ENCODE measurements around the gene EPHA4. TPM values are rescaled to one million over a fixed set of nuclear protein-coding genes. Genes with fewer than 3 reads are reported as not detected.

Gene EPHA4
- total RNA-seq, 4 donors from 2014 or later: 38.9 to 98.9 (median 68.0) TPM

DNA sequence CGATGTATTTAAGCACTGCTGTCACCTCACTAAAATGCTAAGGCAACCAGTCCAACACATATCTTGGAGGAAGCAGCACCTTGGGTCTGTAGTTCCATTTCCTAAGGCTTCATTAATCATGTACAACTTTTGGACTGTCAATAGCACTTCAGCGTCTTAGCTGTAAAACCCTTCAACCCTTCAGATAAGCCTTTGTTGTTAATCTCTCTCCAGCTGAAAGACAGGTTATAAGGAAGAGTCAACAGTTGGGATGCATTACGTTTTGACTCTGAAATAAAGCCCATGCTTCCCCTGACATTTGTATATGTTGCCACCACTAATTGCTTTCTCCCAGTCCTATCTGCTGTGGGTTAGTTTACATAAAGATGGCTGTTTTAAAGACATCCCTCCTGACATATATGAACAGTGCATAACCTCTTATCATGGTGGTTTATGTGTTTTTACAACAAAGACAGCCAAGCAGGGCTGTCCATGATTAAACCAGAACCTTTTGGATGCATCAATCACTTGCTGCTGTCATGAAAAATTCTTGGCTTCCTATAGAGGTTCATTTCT is 81.5 kb downstream of the EPHA4 start:
- Histone ChIP-seq H3K4me3 (replicated peaks in 1 of 3) (no peak overlapping the region), H3K9me3 (no peaks in the 10 kb centered on the region), H3K4me1 (peaks cover 2 to 16% of the 10 kb centered on the region in 2 donors), H3K27ac (no peak overlapping the region), H3K27me3 (no peaks in the 10 kb centered on the region), H3K36me3 (no peaks in the 10 kb centered on the region)
- intact Hi-C loops (cut with DNase I): no loop called here
- no peak for DNase-seq
- WGBS, 2 donors: 65 to 75% methylated on average over 3 of the region's 3 CpGs
- no peak for TF ChIP-seq CTCF (IDR thresholded peaks at IDR 0.05)
- no peak for TF ChIP-seq POLR2A (IDR thresholded peaks at IDR 0.05)

DNA sequence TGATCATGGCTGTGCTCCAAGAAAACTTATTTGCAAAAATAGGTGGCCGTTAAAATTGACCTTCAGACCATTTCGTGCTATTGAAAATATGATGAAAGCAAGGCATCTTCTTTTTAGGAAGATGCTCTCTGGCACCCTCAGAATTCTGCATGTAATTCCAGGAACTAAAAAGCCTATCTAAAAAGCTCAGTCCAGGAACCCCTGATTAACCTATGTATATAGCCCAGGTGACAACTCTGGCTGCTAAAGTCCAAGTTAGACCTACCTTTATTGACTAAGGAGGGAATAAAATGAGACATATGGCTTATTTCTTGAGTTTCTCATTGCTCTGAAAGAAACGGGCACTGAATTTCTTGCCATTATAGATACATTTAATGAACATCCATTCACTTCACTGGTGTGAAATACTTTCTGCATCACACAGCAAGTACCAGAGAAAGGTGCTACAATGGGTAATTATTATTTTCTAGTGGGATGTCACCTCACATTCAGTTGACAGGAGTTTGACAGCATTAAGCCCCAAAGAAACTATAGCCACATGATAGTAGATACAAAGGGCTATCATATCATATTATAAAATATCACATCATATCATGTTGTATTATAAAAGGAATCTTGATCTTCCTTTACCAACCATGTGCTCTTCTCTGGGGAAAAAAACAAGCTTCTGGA is 83.8 kb downstream of the EPHA4 start:
- TF ChIP-seq CTCF (IDR thresholded peaks at IDR 0.05): no peak
- no peak for DNase-seq
- Histone ChIP-seq H3K36me3 (no peaks in the 10 kb centered on the region), H3K27ac (no peak overlapping the region), H3K9me3 (no peaks in the 10 kb centered on the region), H3K27me3 (no peaks in the 10 kb centered on the region), H3K4me1 (no peaks in the 10 kb centered on the region), H3K4me3 (replicated peaks in 1 of 3) (no peak overlapping the region)
- WGBS, 2 donors: 91 to 99% methylated on average over 3 of the region's 3 CpGs
- intact Hi-C loops (cut with DNase I): no loop called here

DNA sequence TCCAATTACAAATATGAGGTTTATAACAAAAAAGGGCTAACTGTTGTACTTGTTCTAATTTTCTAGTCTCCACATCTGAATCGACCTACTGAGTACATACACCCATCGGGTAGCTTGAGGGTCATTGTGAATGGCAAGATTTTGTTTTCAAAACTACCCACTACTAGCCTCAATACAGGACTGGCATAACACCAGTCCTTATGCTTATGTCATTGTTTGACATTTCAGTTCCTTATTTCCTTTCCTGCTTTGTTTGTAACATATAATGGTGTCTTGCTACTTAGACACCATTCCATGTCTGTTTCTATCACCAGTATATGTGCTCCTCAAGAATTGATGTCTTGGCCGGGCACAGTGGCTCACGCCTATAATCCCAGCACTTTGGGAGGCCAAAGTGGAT is 86.0 kb downstream of the EPHA4 start:
- H3K9me3 ChIP-seq: no peaks in the 10 kb centered on the region
- H3K27me3 ChIP-seq: no peaks in the 10 kb centered on the region
- no peaks in the 10 kb centered on the region for H3K36me3 ChIP-seq
- peaks cover 0 to 3% of the 10 kb centered on the region in 2 donors for H3K4me1 ChIP-seq
- DNase-seq: no peak
- WGBS, 2 donors: 88 to 96% methylated on average over 4 of the region's 4 CpGs
- TF ChIP-seq CTCF (IDR thresholded peaks at IDR 0.05) (no peak), POLR2A (IDR thresholded peaks at IDR 0.05) (no peak)
- intact Hi-C loops (cut with DNase I): no loop called here
- no peak overlapping the region for H3K27ac ChIP-seq
- H3K4me3 ChIP-seq (replicated peaks in 1 of 3): no peak overlapping the region

DNA sequence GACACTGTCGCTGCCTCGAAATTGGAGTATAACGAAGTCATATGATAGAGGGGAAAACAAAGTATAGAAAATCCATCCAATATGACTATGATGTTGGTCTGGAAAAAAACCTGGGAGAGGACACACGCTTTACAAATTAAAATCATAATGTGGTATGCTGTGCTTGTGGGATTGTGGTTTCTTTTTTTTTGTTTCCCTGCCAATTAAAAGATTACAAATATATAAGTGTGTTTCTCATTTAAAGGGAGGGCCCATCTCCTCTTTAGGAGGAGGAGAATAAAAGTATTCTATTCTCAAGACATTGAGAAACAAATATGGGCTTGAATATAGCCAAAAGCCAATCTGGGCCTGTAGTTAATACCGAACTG is 86.6 kb downstream of the EPHA4 start:
- 90 to 92% methylated on average over 5 of the region's 5 CpGs for WGBS, 2 donors
- Histone ChIP-seq H3K27ac (no peak overlapping the region), H3K9me3 (no peaks in the 10 kb centered on the region), H3K27me3 (no peaks in the 10 kb centered on the region), H3K4me3 (replicated peaks in 1 of 3) (no peak overlapping the region), H3K36me3 (no peaks in the 10 kb centered on the region), H3K4me1 (peaks cover 0 to 3% of the 10 kb centered on the region in 2 donors)
- no peak for DNase-seq
- TF ChIP-seq POLR2A (IDR thresholded peaks at IDR 0.05): no peak
- no peak for TF ChIP-seq CTCF (IDR thresholded peaks at IDR 0.05)
- intact Hi-C loops (cut with DNase I): no loop called here

- 89 to 95% methylated on average over 8 of the region's 8 CpGs for WGBS, 2 donors
- intact Hi-C loops (cut with DNase I): no loop called here
- DNase-seq: no peak
These were observed 87.2 kb downstream of the EPHA4 start for GRCh38 chr2:221484761-221485502.

More at GRCh38 chr2:221484761-221485502, 87.2 kb downstream of the EPHA4 start:
- Histone ChIP-seq H3K9me3 (no peaks in the 10 kb centered on the region), H3K4me3 (replicated peaks in 1 of 3) (no peak overlapping the region), H3K4me1 (peaks cover 0 to 3% of the 10 kb centered on the region in 2 donors), H3K27me3 (no peaks in the 10 kb centered on the region), H3K27ac (no peak overlapping the region), H3K36me3 (no peaks in the 10 kb centered on the region)
- no peak for TF ChIP-seq CTCF (IDR thresholded peaks at IDR 0.05)
- TF ChIP-seq POLR2A (IDR thresholded peaks at IDR 0.05): no peak

All from thyroid gland (tissue), 4 donors.